ENCODE results near the gene PRCP. TPM values are rescaled to one million over a fixed set of nuclear protein-coding genes. Genes with fewer than 3 reads are reported as not detected.

The PRCP gene
- total and polyA plus RNA-seq, 2 donors (not counting 1 experiment from before 2014, with no cell fraction given): 24.6 to 37.7 TPM

DNA sequence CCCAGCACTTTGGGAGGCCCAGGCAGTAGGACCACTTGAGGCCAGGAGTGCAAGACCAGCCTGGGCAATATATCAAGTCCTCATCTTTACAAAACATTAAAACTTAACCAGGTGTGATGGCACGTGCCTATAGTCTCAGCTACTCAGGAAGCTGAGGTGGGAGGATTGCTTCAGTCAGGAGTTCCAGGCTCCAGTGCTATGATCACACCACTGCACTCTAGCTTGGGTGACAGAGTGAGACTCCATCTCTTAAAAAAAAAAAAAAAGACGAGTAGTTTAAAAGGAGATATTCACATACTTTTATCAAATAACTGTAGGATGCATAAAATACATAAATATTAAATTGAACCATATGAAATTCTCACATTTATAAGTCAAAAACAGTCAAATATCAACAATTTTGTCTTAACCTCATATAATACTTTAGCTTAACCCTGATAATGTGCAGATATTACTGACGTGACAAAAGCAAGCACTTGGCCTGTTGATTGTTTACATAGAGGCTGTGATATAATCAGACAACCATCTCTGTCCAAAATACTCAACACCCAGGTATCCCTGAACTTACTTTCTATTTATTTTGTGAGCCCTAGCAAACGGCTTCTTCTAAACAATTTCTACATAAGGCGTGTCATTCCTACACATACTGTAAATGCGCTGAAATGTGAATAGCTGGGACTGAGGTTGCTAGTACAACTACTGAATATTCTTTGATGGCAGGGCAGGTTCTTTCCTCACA, 57.0 kb downstream of the PRCP start:
- Mint-ChIP-seq H3K27me3 (no peaks in the 10 kb centered on the region), H3K9me3 (ENCODE audit: insufficient read depth) (no peaks in the 10 kb centered on the region), H3K27ac (no peak overlapping the region), H3K4me1 (no peaks in the 10 kb centered on the region), H3K4me3 (no peak overlapping the region)
- DNase-seq: no peak
- H3K27ac ChIP-seq (ENCODE audit: low read length in 2 of 2): no peak overlapping the region
- TF ChIP-seq EZH2 (IDR thresholded peaks at IDR 0.05; ENCODE audit: borderline replicate concordance, insufficient read depth, low read depth, low read length, poor library complexity, severe bottlenecking): no peak
- TF ChIP-seq, protein P1, sequence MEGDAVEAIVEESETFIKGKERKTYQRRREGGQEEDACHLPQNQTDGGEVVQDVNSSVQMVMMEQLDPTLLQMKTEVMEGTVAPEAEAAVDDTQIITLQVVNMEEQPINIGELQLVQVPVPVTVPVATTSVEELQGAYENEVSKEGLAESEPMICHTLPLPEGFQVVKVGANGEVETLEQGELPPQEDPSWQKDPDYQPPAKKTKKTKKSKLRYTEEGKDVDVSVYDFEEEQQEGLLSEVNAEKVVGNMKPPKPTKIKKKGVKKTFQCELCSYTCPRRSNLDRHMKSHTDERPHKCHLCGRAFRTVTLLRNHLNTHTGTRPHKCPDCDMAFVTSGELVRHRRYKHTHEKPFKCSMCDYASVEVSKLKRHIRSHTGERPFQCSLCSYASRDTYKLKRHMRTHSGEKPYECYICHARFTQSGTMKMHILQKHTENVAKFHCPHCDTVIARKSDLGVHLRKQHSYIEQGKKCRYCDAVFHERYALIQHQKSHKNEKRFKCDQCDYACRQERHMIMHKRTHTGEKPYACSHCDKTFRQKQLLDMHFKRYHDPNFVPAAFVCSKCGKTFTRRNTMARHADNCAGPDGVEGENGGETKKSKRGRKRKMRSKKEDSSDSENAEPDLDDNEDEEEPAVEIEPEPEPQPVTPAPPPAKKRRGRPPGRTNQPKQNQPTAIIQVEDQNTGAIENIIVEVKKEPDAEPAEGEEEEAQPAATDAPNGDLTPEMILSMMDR (IDR thresholded peaks at IDR 0.05): no peak
- H3K9ac ChIP-seq (ENCODE audit: low read length): no peak overlapping the region
- POLR2A ChIA-PET: no interaction called here
- WGBS (ENCODE audit: insufficient coverage): no CpG with 5 or more reads among the region's 6 CpGs
- H3K79me2 ChIP-seq (ENCODE audit: control insufficient read depth, insufficient read depth, low read length): no peaks in the 10 kb centered on the region
- no peak overlapping the region for H3K4me3 ChIP-seq (ENCODE audit: control extremely low read depth in 1 of 5, extremely low read depth in 1 of 5, insufficient read depth in 1 of 5, low read depth in 2 of 5, low read length in 4 of 5)
- H4K20me1 ChIP-seq (ENCODE audit: control insufficient read depth, insufficient read depth, low read length, poor library complexity, severe bottlenecking): peaks cover 4% of the 10 kb centered on the region
- no peak overlapping the region for H3K4me2 ChIP-seq (replicated peaks; ENCODE audit: low read depth, low read length, poor library complexity, severe bottlenecking)
- H3K4me1 ChIP-seq (ENCODE audit: control insufficient read depth in 2 of 2, insufficient read depth in 2 of 2, low read length in 2 of 2): no peaks in the 10 kb centered on the region
- peaks cover 3 to 36% of the 10 kb centered on the region in 2 experiments for H3K36me3 ChIP-seq (replicated peaks in 1 of 2; ENCODE audit: control extremely low read depth in 1 of 2, control insufficient read depth in 1 of 2, extremely low read depth in 1 of 2, insufficient read depth in 2 of 2, low read length in 1 of 2)
- no peaks in the 10 kb centered on the region for H3K27me3 ChIP-seq (replicated peaks in 1 of 4; ENCODE audit: control extremely low read depth in 1 of 4, control insufficient read depth in 3 of 4, insufficient read depth in 4 of 4, low read length in 3 of 4)
- H3K9me3 ChIP-seq (ENCODE audit: control extremely low read depth in 1 of 3, control insufficient read depth in 2 of 3, insufficient read depth in 1 of 3, low read length in 2 of 3): no peaks in the 10 kb centered on the region
- H2AFZ ChIP-seq (ENCODE audit: insufficient read depth, low read depth, low read length, poor library complexity, severe bottlenecking): no peak overlapping the region
- intact Hi-C loops (cut with micrococcal nuclease): no loop called here
- ATAC-seq (ENCODE audit: low read depth): no peak
- CTCF ChIA-PET: interaction anchor here (0.6 to 0.7 kb wide), 2 partner anchors 404 to 433 kb away, joined by 3 read pairs; no protein-coding TSS in a partner anchor

DNA sequence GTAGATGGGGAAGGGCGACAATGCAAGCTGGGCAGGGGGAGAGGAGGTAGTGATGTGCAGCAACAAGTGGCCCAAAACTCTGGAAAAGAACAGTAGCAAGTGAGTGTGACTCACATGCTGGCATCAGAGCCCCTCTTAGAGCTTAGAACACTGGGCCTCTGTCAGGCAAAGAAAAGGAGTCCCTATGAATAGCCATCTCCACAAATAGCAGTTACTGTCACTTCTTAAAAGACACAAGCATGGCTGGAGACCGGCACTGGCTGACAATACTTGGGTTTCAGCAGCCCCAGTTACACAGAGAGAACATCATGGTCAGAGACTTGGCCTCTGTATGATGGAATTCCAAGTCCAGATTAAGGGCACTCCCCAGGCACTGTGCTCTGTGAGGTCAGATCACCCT, 58.2 kb downstream of the PRCP start:
- TF ChIP-seq, protein P1 (IDR thresholded peaks at IDR 0.05): no peak
- no peak for TF ChIP-seq EZH2 (IDR thresholded peaks at IDR 0.05; ENCODE audit: borderline replicate concordance, insufficient read depth, low read depth, low read length, poor library complexity, severe bottlenecking)
- Histone ChIP-seq H2AFZ (ENCODE audit: insufficient read depth, low read depth, low read length, poor library complexity, severe bottlenecking) (no peak overlapping the region), H3K4me2 (replicated peaks; ENCODE audit: low read depth, low read length, poor library complexity, severe bottlenecking) (no peak overlapping the region), H3K79me2 (ENCODE audit: control insufficient read depth, insufficient read depth, low read length) (no peaks in the 10 kb centered on the region), H3K9ac (ENCODE audit: low read length) (no peak overlapping the region), H3K4me1 (ENCODE audit: control insufficient read depth in 2 of 2, insufficient read depth in 2 of 2, low read length in 2 of 2) (no peaks in the 10 kb centered on the region), H4K20me1 (ENCODE audit: control insufficient read depth, insufficient read depth, low read length, poor library complexity, severe bottlenecking) (peaks cover 4% of the 10 kb centered on the region), H3K36me3 (replicated peaks in 1 of 2; ENCODE audit: control extremely low read depth in 1 of 2, control insufficient read depth in 1 of 2, extremely low read depth in 1 of 2, insufficient read depth in 2 of 2, low read length in 1 of 2) (peaks cover 5 to 34% of the 10 kb centered on the region in 2 experiments), H3K9me3 (ENCODE audit: control extremely low read depth in 1 of 3, control insufficient read depth in 2 of 3, insufficient read depth in 1 of 3, low read length in 2 of 3) (no peaks in the 10 kb centered on the region), H3K27me3 (replicated peaks in 1 of 4; ENCODE audit: control extremely low read depth in 1 of 4, control insufficient read depth in 3 of 4, insufficient read depth in 4 of 4, low read length in 3 of 4) (no peaks in the 10 kb centered on the region), H3K4me3 (ENCODE audit: control extremely low read depth in 1 of 5, extremely low read depth in 1 of 5, insufficient read depth in 1 of 5, low read depth in 2 of 5, low read length in 4 of 5) (no peak overlapping the region), H3K27ac (ENCODE audit: low read length in 2 of 2) (no peak overlapping the region)
- ChIA-PET CTCF (no interaction called here), POLR2A (no interaction called here)
- H3K4me1 Mint-ChIP-seq: no peaks in the 10 kb centered on the region
- DNase-seq (no peak), ATAC-seq (ENCODE audit: low read depth) (no peak)
- H3K4me3 Mint-ChIP-seq: no peak overlapping the region
- no peaks in the 10 kb centered on the region for H3K9me3 Mint-ChIP-seq (ENCODE audit: insufficient read depth)
- no peak overlapping the region for H3K27ac Mint-ChIP-seq
- intact Hi-C loops (cut with micrococcal nuclease): no loop called here
- WGBS (ENCODE audit: insufficient coverage): 87% methylated on average over 2 of the region's 2 CpGs
- no peaks in the 10 kb centered on the region for H3K27me3 Mint-ChIP-seq

Measured in B cell (primary cell).